ENCODE results near the gene RIT1.

DNA sequence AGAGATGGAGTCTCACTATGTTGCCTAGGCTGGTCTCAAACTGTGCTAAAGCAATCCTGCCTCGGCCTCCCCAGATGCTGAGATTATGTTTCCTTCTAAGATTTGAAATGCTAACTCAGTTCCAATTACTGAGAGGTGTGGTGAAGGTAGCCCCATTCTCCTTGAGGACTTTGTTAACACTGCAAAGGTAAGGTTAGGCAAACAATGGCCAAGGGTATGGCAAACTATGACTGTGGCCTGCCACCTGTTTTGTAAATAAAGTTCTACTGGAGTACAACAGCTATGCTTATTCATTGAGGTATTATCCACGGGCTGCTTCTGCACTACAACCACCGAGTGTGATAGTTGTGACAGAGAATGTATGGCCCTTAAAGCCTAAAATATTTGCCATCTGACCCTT is 9.6 kb upstream of the RIT1 start:
- TF ChIP-seq CTCF (conservative IDR thresholded peaks at IDR 0.05; ENCODE audit: low read depth, low read length) (no peak), EZH2 (IDR thresholded peaks at IDR 0.05; ENCODE audit: low read length, unreplicated experiment) (no peak), EZH2phosphoT487 (IDR thresholded peaks at IDR 0.05; ENCODE audit: borderline replicate concordance, low read length) (no peak)
